Stimulated activated CD8-positive, alpha-beta memory T cell treated with anti-CD3 and anti-CD28 coated beads, Interleukin-4, amount 100 ng/mL, for 4 hours (primary cell): ENCODE measurements around the gene AK6.
"Not testable (repeated sequence)": the region's sequence is repeated elsewhere in the genome, so short reads cannot be mapped to it uniquely, and the experiment has no call there.

Experiments used
- DNase-seq, 2 donors: peaks; one replicate each; pipeline ENCODE4 v3.0.0-alpha.2; 2020; ENCODE audit warnings: low read depth in 2 of 2, low spot score in 1 of 2

Gene AK6

DNA sequence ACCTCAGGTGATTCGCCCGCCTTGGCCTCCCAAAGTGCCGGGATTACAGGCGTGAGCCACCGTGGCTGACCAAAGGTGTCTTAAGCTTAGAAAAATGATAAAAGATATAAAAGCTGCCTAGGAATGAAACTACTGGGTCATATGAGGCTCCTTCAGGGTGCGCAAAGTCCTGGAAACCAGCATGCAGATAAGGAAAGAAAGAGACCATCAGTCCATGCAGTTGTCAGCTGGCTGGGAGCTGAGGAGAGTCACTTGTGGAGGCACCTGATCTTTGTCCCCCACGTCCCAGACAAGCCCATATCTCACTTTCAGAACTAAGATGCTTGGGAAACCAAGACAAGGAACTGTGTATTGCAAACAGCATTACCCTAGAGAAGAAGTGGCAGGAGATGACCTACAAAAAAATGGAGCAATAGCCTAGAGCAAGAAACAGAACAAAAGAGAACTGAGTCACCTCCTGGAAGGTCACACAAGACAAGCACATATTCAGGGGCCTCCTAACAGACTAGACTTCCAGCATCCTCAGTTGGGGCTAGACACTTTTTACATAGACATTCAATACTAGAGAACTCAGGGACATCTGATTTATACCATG lies 33.9 kb downstream of the AK6 start:
- no peak for DNase-seq

DNA sequence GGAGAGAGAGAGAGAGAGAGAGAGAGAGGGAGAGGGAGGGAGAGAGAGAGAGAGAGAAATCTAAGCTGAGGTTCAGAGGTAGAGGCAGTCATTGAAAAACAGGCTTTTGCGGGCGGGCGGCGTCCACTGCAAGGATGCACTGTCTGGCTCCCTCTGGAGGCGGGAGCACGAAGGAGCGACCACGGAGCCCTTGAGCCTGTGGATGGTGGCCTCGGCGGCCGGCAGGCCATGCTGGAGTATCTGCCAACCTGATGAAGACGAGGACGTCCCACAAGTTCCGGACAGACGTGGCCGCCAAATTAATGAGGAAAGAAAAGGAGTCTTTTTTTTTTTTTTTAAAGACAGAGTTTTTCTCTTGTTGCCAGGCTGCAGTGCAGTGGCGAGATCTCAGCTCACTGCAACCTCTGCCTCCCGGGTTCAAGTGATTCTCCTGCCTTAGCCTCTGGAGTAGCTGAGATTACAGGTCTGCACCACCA lies 34.5 kb downstream of the AK6 start:
- DNase-seq = peak; percentile 34 to 41

DNA sequence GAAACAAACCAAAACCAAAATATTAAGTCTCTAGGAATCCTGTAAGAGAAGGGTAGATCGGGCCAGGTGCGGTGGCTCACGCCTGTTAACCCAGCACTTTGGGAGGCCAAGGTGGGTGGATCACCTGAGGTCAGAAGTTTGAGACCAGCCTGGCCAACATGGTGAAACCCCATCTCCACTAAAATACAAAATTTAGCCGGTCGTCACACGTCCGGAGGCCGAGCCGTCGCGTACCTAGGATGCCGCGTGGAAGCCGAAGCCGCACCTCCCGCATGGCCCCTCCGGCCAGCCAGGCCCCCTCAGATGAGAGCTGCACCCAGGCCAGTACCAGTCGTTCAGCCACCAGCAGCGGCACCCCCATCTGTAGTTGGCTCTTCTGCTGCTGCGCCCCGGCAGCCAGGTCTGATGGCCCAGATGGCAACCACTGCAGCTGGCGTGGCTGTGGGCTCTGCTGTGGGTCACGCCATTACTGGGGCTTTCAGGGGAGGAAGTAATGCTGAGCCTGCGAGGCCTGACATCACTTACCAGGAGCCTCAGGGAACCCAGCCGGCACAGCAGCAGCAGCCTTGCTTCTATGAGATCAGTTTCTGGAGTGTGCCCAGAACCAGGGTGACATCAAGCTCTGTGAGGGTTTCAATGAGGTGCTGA lies 35.5 kb downstream of the AK6 start:
- not testable (repeated sequence) for DNase-seq

DNA sequence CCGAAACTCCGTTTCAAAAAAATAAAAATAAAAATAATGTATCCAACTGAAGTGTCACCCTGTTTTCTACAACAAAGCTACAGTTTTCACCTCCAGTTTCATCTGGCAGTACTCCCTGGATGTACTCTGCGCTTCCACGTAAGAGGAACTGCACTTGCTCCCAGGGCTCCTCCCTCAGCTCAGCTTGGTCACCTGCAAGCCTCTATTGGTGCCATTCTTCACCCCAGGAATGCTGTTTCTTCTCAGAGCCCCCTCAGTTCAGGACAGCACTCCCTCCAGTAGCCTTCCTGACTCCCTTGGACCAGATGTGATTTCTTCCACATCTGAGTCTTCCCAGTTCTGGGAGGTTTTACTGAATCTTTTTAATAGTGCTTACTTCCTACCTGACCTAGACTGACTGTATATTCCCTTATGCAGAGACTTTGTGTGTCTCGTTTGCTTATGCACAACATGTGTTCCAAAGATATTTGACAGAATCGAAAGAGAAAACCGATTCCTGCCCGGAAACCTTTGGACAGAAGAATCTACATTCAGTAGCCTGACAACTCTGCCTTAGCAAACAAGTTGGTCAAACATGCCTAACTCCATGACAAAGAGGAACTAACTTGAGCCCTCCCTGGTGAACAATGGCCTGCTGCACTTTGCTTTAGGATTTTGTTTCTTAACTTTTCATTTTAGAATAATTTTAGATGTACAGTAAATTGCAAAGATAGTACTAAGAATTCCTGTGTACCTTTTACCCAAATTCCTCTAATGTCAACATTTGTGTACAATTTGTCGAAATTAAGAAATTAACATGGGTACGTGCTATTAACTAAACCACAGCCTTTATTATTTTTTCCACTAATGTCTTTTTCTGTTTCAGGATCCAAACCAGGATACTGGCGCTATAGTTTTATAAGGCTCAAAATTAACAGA lies 37.5 kb downstream of the AK6 start:
- DNase-seq = no peak

DNA sequence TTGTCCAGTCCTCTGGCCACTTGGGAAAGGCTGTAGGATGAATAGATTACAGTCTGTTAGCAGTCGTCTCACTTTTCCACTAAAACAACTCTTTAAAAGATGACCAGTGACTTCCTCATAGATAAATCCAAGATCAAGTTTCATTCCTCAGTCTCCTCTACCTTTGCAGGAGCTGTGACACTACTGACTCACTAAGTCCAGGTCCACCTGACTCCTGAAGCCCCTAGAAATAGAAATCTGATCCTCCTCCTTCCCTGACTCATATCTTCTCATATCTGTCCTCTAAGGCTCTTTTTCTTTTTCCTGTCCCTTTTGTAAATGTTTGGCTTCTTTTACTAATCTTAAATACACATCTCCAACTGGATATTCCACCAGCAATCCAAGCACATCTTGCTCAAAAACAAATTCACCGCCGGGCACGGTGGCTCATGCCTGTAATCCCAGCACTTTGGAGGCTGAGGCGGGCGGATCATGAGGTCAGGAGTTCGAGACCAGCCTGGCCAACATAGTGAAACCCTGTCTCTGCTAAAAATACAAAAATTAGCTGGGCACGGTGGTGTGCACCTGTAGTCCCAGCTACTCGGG lies 39.3 kb downstream of the AK6 start:
- DNase-seq = no peak

DNA sequence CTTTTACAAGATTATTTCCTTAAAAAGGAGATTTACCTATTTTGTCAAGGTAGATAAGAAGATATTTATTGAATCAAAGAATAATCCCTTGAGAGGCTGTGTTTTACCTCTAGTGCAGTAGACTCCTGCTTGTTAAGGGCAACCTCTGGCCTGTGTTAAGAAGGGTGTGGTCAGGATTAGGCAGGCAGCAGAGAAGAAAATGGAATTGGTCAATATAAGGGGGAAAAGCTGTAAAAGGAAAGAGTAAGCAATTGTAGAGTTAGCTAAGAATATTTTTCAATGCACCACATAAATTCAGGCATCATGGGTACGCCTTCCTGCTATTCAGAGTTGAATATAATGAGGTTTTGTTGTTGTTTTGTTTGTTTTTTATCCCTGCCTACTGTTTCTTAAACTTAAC lies 43.0 kb downstream of the AK6 start:
- no peak for DNase-seq

DNA sequence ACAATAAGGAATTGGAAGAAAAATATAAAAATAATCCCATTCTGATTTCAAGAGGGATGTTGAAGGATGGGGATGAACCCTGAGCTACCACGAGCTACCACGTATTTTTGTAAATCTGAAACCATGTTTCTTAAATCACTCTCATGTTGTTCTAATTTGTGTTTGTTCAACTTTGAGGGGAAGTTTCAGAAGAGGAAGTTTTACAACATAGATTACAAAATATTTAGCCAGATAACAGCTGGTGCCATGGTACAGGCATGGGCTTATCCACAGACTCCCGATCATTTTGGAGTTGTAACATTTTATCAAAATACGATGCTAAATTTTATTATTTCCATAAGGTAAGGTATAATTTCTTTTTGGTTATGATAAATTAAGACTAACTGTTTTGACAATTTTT lies 51.9 kb downstream of the AK6 start:
- DNase-seq = no peak

DNA sequence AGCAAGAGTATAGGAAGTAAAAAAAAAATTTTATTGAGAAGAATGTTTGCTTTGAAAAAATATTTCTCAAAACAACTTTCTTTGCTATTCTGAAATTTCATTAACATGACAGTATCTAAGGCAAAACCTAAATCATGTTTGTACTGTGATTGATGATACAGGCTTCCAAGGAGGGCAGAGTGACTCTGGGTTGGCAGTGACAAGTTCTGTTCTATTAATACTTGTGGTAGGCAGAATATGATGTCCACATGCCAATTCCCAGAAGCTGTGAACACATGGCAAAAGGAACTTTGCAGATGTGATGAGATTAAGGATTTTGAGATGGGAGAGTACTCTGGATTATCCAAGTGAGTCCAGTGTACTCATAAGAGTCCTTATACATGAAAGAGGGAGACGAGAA lies 53.3 kb downstream of the AK6 start:
- DNase-seq = no peak

DNA sequence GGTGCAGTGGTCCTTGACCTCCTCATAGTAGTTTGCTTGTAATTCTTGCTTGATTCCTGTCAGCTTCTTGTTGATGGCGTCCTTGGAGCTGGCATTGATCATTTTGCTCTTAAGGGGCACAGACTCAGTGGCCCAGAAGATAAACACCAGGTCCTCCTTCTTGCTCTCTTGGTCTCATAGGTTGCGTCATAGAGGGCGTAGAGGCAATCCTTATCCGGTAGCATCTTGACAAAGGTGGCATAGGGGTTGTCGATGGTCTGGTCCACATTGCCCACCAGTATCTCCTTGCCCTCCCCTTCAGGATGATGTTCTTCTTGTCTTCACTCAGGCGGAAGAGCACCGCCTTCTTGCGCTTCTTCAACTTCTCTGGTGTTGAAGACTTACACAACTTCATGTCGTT lies 55.9 kb downstream of the AK6 start:
- no peak for DNase-seq

DNA sequence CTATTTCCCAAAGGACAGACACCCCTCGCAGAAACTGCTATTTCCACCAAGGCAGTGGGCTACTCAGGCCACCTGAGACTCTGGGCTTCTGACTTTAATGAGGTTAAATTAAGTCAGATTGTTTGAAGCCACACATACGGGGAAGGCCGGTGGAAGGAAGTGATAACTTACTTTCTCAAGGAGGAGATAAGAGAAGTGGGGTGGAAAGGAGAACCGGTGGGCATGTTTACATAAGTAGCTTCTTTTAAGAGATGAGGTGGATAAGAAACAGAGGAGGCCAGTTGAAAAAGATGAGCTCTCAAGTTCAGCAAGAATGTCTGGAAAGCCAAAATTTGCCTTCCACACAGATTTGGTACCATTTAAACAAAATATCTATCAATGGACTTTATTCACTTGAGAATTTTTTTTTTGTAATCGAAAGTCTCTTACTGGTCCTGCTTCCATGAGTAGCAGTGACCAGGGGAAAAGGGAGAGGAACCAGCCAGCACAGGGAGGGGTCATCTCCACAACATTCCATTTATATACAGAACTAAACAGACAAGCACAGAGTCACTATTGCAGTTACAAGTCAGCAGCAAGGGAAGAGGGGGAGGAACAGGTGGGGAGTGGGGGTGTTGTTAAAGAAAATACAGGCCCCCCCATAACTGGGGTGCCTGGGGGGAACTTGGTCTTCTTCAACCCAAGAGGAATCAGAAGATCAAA lies 56.7 kb downstream of the AK6 start:
- DNase-seq = no peak

DNA sequence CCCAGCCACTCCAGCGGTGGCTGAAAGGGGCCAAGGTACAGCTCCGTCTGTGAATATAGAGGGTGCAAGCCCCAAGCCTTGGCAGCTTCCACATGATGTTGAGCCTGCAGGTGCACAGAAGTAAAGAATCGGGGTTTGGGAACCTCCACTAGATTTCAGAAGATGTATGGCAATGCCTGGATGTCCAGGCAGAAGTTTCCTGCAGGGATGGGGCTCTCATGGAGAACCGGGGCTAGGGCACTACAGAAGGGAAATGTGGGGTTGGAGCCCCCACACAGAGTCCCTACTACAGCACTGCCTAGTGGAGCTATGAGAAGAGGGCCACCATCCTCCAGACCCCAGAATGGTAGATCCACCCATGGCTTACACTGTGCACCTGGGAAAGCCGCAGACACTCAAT lies 59.9 kb downstream of the AK6 start:
- DNase-seq = no peak

DNA sequence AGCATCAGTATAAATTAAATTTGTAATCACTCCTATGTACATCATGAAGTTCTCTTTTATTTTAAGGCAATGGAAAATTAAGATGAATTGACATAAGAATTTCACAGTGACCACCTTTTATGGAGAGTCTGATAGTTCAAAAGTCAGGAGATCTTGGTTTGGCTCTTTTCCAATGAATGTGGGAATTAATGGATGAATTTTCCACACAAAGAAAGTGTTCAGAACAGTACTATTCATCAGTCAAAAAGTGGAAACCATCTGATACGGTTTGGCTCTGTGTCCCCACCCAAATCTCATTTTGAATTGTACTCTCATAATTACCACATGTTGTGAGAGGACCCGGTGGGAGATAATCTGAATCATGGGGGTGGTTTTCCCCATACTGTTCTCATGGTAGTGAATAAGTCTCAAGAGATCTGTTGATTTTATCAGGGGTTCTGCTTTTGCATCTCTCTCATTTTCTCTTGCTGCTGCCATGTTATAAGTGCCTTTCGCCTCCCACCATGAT lies 61.2 kb downstream of the AK6 start:
- DNase-seq = no peak

DNA sequence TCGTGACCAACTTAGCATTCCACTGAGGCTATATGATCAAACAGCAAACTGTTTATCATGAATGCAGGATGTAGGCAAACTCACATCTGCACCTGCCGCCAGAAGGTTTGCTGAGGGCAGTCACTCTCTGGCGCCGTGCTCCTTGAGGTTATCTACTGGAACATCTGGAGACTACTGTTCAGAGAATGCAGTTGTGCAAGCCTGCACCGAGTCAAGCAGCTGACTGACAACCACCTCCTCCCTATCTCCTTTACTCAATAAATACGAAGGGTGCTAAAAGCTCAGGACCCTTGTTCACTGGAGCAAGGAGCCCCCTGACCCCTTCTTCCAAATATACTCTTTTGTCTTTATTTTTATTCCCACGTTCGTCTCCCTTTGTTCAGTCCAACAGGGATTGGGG lies 63.8 kb downstream of the AK6 start:
- DNase-seq = no peak
